Right lobe of liver (tissue), 6 donors: ENCODE measurements around the gene WFDC8. TPM values are rescaled to one million over a fixed set of nuclear protein-coding genes. Genes with fewer than 3 reads are reported as not detected.

Experiments
- ATAC-seq, 4 donors: fragments of 200-7000 bp; cut with Tn5 transposase; one replicate each; pipeline ENCODE4 v1.9.1; 2020; ENCODE audit warnings: mild to moderate bottlenecking in 4 of 4, moderate library complexity in 4 of 4
- DNase-seq, 3 donors: peaks; one replicate each; pipeline ENCODE4 v3.0.0-alpha.2; 2020
- H3K27ac ChIP-seq, 3 donors: fragments of 200-600 bp; one replicate each; pipeline ENCODE4 v1.8.0; 2022
- H3K27me3 ChIP-seq, 2 donors: fragments of 200-600 bp; one replicate each; pipeline ENCODE4 v1.8.0; 2022
- H3K36me3 ChIP-seq, 4 donors: fragments of 200-600 bp; sonication (generic) in 1 of 4; one replicate each; pipeline versions ENCODE4 v1.5.1 to v1.8.0; 2017 to 2022; ENCODE audit warnings: control low read depth in 1 of 4
- H3K4me1 ChIP-seq, 4 donors: fragments of 200-600 bp; sonication (generic) in 1 of 4; one replicate each; pipeline versions ENCODE4 v1.5.1 to v1.8.0; 2017 to 2022; ENCODE audit warnings: control low read depth in 1 of 4
- H3K4me3 ChIP-seq, 3 donors: fragments of 200-600 bp; one replicate each; pipeline ENCODE4 v1.8.0; 2022
- H3K9me3 ChIP-seq, 4 donors: fragments of 200-600 bp; sonication (generic) in 1 of 4; one replicate each; pipeline versions ENCODE4 v1.5.1 to v1.8.0; 2017 to 2022; ENCODE audit warnings: control low read depth in 1 of 4
- CTCF ChIP-seq, 4 donors: fragments of 200-600 bp in 3 of 4; fragments of 450-650 bp in 1 of 4; IDR thresholded peaks; one replicate each; pipeline versions ENCODE4 v1.5.1 to v1.8.0; 2016 to 2022; ENCODE audit warnings: antibody characterized with exemption in 4 of 4, mild to moderate bottlenecking in 2 of 4
- POLR2A ChIP-seq: fragments of 450-650 bp; IDR thresholded peaks from one replicate; pipeline ENCODE4 v1.6.1; 2017; ENCODE audit warnings: antibody characterized with exemption, mild to moderate bottlenecking
- WGBS: methylation state at CpG from one replicate; pipeline ENCODE4 v1.1.6; 2018; ENCODE audit warnings: low coverage, low lambda C conversion rate; ENCODE audit not compliant: insufficient coverage; ENCODE audit errors: missing lambda C conversion rate; 5-methylcytosine and 5-hydroxymethylcytosine counted together
- intact Hi-C, 2 donors: fragments of 100-400 bp; cut with DNase I; formaldehyde crosslinking; loops; one replicate each; pipeline versions ENCODE4 v1.11.2 to v1.14.1; 2022
- total RNA-seq, 6 experiments: library from RNA; depleted of rRNA in 2 of 6; stranded (reverse); fragments of >200 nt in 2 of 6; fragmentation: NEBNext Ultra II Directional in 3 of 6; extraction: Animal tissue kit (Norgen Biotek cat#: 25700) in 3 of 6; gene quantifications; one replicate each; pipeline versions ENCODE4 v1.1.0 to v1.2.4, GENCODE V29; 2016 to 2023
- donor health status: DM: no; HTN: yes; CAD: no.
- donor health status: DM: no; HTN: no; CAD: no.
- donor health status: DM: no; HTN: no; CAD: no.
- donor health status: DM: no; HTN: yes; CAD: no.
- donor health status: DM: no; HTN: yes; CAD: no.

The WFDC8 gene
- total RNA-seq, 6 experiments from 2014 or later: not detected

DNA sequence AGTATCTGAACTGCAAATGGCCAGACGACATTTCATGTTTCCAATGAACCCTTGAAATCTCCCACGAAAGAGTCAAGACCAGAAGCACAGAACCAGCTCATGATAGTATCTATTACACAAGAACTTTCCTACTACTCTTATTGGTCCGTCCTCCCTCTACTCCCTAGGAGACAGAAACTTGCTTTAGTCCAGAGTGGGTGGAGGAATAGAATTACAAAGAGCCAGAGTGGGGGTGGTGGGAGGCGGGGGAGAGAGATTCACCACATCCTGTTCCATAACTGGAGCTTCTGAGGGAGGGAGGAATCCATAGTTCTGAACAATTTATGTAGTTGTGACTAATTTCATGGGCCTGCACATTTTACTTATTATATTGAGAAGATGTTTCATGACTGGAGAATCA, 32.0 kb upstream of the WFDC8 start:
- ATAC-seq (no peak), DNase-seq (no peak)
- Histone ChIP-seq H3K4me1 (no peaks in the 10 kb centered on the region), H3K27ac (no peak overlapping the region), H3K9me3 (no peaks in the 10 kb centered on the region), H3K27me3 (no peaks in the 10 kb centered on the region), H3K4me3 (no peak overlapping the region), H3K36me3 (no peaks in the 10 kb centered on the region)
- TF ChIP-seq CTCF (IDR thresholded peaks at IDR 0.05): no peak
- TF ChIP-seq POLR2A: no peak
- intact Hi-C loops: no loop called here
- WGBS: 44% methylated on average over 4 of the region's 4 CpGs

DNA sequence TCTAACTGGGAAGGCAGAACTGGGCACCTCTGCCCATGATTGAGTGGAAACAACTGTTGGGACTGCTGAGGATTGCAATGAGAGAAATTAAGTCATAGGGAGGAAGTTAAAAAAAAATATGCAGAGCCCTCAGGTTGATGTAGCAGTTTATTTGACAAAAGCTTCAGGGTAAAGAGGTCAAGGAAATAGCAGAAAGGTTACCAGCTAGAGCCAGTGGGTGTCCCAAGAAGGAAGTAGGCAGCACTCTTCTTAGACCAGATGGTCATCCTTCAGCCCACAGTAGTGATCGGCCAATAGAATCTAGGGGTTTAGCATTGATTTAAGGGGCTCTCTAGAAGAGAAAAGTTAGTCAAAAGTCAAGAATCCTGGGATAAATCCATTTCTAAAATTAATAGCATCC, 28.7 kb upstream of the WFDC8 start:
- ATAC-seq: no peak
- WGBS: no CpG with 5 or more reads among the region's 1 CpG
- no peak overlapping the region for H3K27ac ChIP-seq

GRCh38 chr20:45595235-45595634, 16.2 kb upstream of the WFDC8 start:
- H3K27ac ChIP-seq: no peak overlapping the region
- DNase-seq: no peak
- intact Hi-C loops: loop anchor here in 1 of 2 donors (10.0 kb wide), 1 partner anchor 180 kb away; no protein-coding TSS in a partner anchor
- no peaks in the 10 kb centered on the region for H3K9me3 ChIP-seq
- TF ChIP-seq POLR2A (no peak), CTCF (IDR thresholded peaks at IDR 0.05) (no peak)
- H3K4me1 ChIP-seq: no peaks in the 10 kb centered on the region
- no peaks in the 10 kb centered on the region for H3K27me3 ChIP-seq
- H3K36me3 ChIP-seq: no peaks in the 10 kb centered on the region
- 43% methylated on average over 1 of the region's 1 CpG for WGBS
- no peak for ATAC-seq
- H3K4me3 ChIP-seq: no peak overlapping the region

More for the DNA sequence above, 28.7 kb upstream of the WFDC8 start:
- intact Hi-C loops: no loop called here
- H3K36me3 ChIP-seq: no peaks in the 10 kb centered on the region
- no peak overlapping the region for H3K4me3 ChIP-seq
- no peaks in the 10 kb centered on the region for H3K4me1 ChIP-seq
- TF ChIP-seq POLR2A: no peak
- H3K9me3 ChIP-seq: no peaks in the 10 kb centered on the region
- H3K27me3 ChIP-seq: no peaks in the 10 kb centered on the region
- DNase-seq: no peak

GRCh38 chr20:45593498-45593897, 14.4 kb upstream of the WFDC8 start:
- intact Hi-C loops: loop anchor here in 1 of 2 donors (10.0 kb wide), 1 partner anchor 181 kb away; no protein-coding TSS in a partner anchor
- Histone ChIP-seq H3K27ac (no peak overlapping the region), H3K36me3 (no peaks in the 10 kb centered on the region), H3K9me3 (no peaks in the 10 kb centered on the region), H3K27me3 (no peaks in the 10 kb centered on the region), H3K4me3 (no peak overlapping the region), H3K4me1 (no peaks in the 10 kb centered on the region)
- TF ChIP-seq POLR2A (no peak), CTCF (IDR thresholded peaks at IDR 0.05) (no peak)
- WGBS: 83% methylated on average over 1 of the region's 1 CpG
- DNase-seq: no peak
- ATAC-seq: no peak

GRCh38 chr20:45592574-45593189, 13.6 kb upstream of the WFDC8 start:
- H3K36me3 ChIP-seq: no peaks in the 10 kb centered on the region
- H3K9me3 ChIP-seq: no peaks in the 10 kb centered on the region
- DNase-seq (no peak), ATAC-seq (peak; percentile 77 to 89 (median 79))
- intact Hi-C loops: loop anchor here in 1 of 2 donors (10.0 kb wide), 1 partner anchor 182 kb away; no protein-coding TSS in a partner anchor
- 30% methylated on average over 4 of the region's 5 CpGs for WGBS
- no peak overlapping the region for H3K4me3 ChIP-seq
- no peak overlapping the region for H3K27ac ChIP-seq
- no peaks in the 10 kb centered on the region for H3K27me3 ChIP-seq
- TF ChIP-seq POLR2A (no peak), CTCF (IDR thresholded peaks at IDR 0.05) (peak; percentile 67 to 79 (median 72))
- no peaks in the 10 kb centered on the region for H3K4me1 ChIP-seq
